GM12878 (cell line): ENCODE data around the gene SESN3. TPM values are rescaled to one million over a fixed set of nuclear protein-coding genes. Genes with fewer than 3 reads are reported as not detected.
A peak's percentile ranks its signal among the peaks of the same experiment; 100 is the strongest.

Experiments
- ATAC-seq: fragments of 200-7000 bp; cut with Tn5 transposase; 3 replicates; pipeline ENCODE4 v1.9.1; 2020; ENCODE audit warnings: mild to moderate bottlenecking, moderate library complexity
- BruUV-seq: library from RNA; stranded (reverse); fragments of 400-500 nt; replicated peaks from 2 replicates; lab custom pipeline; 2021; lab: Mats Ljungman, UMichigan
- CTCF ChIA-PET: fragments of 300-600 bp; sonication (Branson Sonifier 250); formaldehyde crosslinking; extraction: SDS; loops from one replicate; lab custom pipeline; 2021; ENCODE audit warnings: inconsistent platforms; lab: Yijun Ruan, JAX
- POLR2A ChIA-PET: fragments of 350-600 bp; formaldehyde crosslinking; extraction: SDS; loops from one replicate; lab custom pipeline; 2021; ENCODE audit warnings: inconsistent platforms; lab: Charles Lee
- RAD21 ChIA-PET: fragments of 300-600 bp; sonication (Branson Sonifier 250); formaldehyde crosslinking; loops from one replicate; lab custom pipeline; 2023; ENCODE audit warnings: antibody characterized with exemption; ENCODE audit not compliant: unreplicated experiment; lab: Charles Lee
- SMC1A ChIA-PET: fragments of 300-600 bp; sonication (Branson Sonifier 250); formaldehyde crosslinking; loops from one replicate; lab custom pipeline; 2023; ENCODE audit not compliant: unreplicated experiment, uncharacterized antibody; lab: Charles Lee
- DNase-seq: peaks from one replicate; pipeline ENCODE4 v3.0.0-alpha.2; 2011; ENCODE audit warnings: low read depth, low spot score
- FAIRE-seq: peaks from 3 replicates; lab custom pipeline; 2011; peaks lifted over from hg19 to GRCh38; lab: Jason Lieb, UNC
- H2AFZ ChIP-seq: 2 replicates; pipeline ENCODE4 v1.6.0; 2011; ENCODE audit warnings: low read depth, low read length, control low read depth; ENCODE audit not compliant: control insufficient read depth
- H3K27ac ChIP-seq: 2 replicates; pipeline ENCODE4 v1.5.1; 2011; ENCODE audit warnings: control low read depth; ENCODE audit not compliant: control insufficient read depth, insufficient read depth
- H3K27me3 ChIP-seq, 2 experiments: replicated peaks in 1 of 2; 2 replicates each; pipeline versions ENCODE4 v1.6.0 to v1.6.1; 2011; ENCODE audit warnings: low read length in 1 of 2; ENCODE audit not compliant: control insufficient read depth in 2 of 2, insufficient read depth in 2 of 2
- H3K36me3 ChIP-seq, 2 experiments: 2 replicates each; pipeline ENCODE4 v1.5.1; 2011; ENCODE audit warnings: low read length in 1 of 2; ENCODE audit not compliant: control insufficient read depth in 2 of 2, insufficient read depth in 2 of 2
- H3K4me1 ChIP-seq: 2 replicates; pipeline ENCODE4 v1.6.1; 2011; ENCODE audit warnings: mild to moderate bottlenecking, low read length, moderate library complexity, mixed read lengths; ENCODE audit not compliant: control insufficient read depth, insufficient read depth
- H3K4me2 ChIP-seq: 2 replicates; pipeline ENCODE4 v1.6.0; 2011; ENCODE audit warnings: control low read depth; ENCODE audit not compliant: control insufficient read depth, insufficient read depth
- H3K4me3 ChIP-seq: fragments of 200-600 bp; sonication (generic); 2 replicates; pipeline ENCODE4 v1.5.1; 2016
- H3K79me2 ChIP-seq: 2 replicates; pipeline ENCODE4 v1.6.0; 2011; ENCODE audit warnings: low read length; ENCODE audit not compliant: control insufficient read depth, insufficient read depth
- H3K9ac ChIP-seq: 2 replicates; pipeline ENCODE4 v1.8.0; 2011; ENCODE audit warnings: low read length, control low read depth, mixed read lengths; ENCODE audit not compliant: control insufficient read depth, insufficient read depth
- H3K9me3 ChIP-seq: replicated peaks from 3 replicates; pipeline ENCODE4 v1.5.1; 2011; ENCODE audit warnings: mild to moderate bottlenecking, low read length; ENCODE audit not compliant: control insufficient read depth, insufficient read depth
- H4K20me1 ChIP-seq: 2 replicates; pipeline ENCODE4 v1.6.0; 2011; ENCODE audit not compliant: control insufficient read depth, insufficient read depth
- ATF7 ChIP-seq: fragments of 450-650 bp; IDR thresholded peaks from 2 replicates; pipeline ENCODE4 v1.6.1; 2016; ENCODE audit warnings: low read depth, mild to moderate bottlenecking
- CBX5 ChIP-seq: sonication (generic); IDR thresholded peaks from 2 replicates; pipeline ENCODE4 v1.6.1; 2016; ENCODE audit warnings: low read depth, moderate library complexity, mild to moderate bottlenecking, inconsistent platforms
- JUNB ChIP-seq: IDR thresholded peaks from 2 replicates; pipeline ENCODE4 v1.6.1; 2016; ENCODE audit warnings: antibody characterized with exemption, mild to moderate bottlenecking
- PML ChIP-seq: IDR thresholded peaks from 2 replicates; pipeline ENCODE4 v1.6.1; 2012; ENCODE audit warnings: low read length, inconsistent platforms
- YBX1 ChIP-seq: fragments of 450-650 bp; IDR thresholded peaks from 2 replicates; pipeline ENCODE4 v1.6.1; 2016; ENCODE audit warnings: antibody characterized with exemption
- WGBS: methylation state at CpG from one replicate; pipeline ENCODE4 v1.1.6; 2016; ENCODE audit warnings: low lambda C conversion rate; ENCODE audit not compliant: insufficient replicate concordance, insufficient coverage; ENCODE audit errors: missing lambda C conversion rate; 5-methylcytosine and 5-hydroxymethylcytosine counted together
- in situ Hi-C: fragments of 300-500 bp; cut with MboI; formaldehyde crosslinking; loops from 9 replicates; pipeline ENCODE4 v1.14.3; 2018; ENCODE audit warnings: mixed read lengths
- intact Hi-C: fragments of 100-400 bp; cut with micrococcal nuclease; formaldehyde crosslinking; loops from one replicate; pipeline ENCODE4 v1.14.2; 2022; ENCODE audit not compliant: unreplicated experiment
- polyA plus RNA-seq, 11 experiments: library from polyadenylated mRNA; depleted of rRNA in 4 of 11; unstranded in 6 of 11; stranded (reverse) in 5 of 11; fragments of >200 nt; fragmentation: Nextera tagmentation in 4 of 11; fragmentation: Illumina TruSeq in 1 of 11; extraction: Ambion mirVana in 4 of 11; extraction: Trizol in 1 of 11; gene quantifications; 1 replicate in 1 of 11; 2 replicates in 10 of 11; pipeline versions ENCODE4 v1.2.1 to v1.2.3, GENCODE V29; 2011 to 2016; ENCODE audit warnings: inconsistent platforms in 2 of 11, missing spikeins in 2 of 11, low read depth in 1 of 11
- total RNA-seq, 4 experiments: library from RNA; depleted of rRNA in 3 of 4; stranded (reverse); fragments of >200 nt in 3 of 4; fragmentation: Illumina TruSeq in 1 of 4; extraction: Trizol in 1 of 4; gene quantifications; 2 replicates each; pipeline versions ENCODE4 v1.2.1 to v1.2.3, GENCODE V29; 2013 to 2021
- TF ChIP-seq, protein P1 (sequence below): fragments of 450-650 bp; formaldehyde crosslinking; IDR thresholded peaks from 2 replicates; pipeline ENCODE4 v1.4.0; 2022; ENCODE audit warnings: mild to moderate bottlenecking, moderate library complexity
- TF ChIP-seq, protein P2 (sequence below): fragments of 450-650 bp; IDR thresholded peaks from 2 replicates; pipeline ENCODE4 v1.6.1; 2017; ENCODE audit warnings: mild to moderate bottlenecking, moderate library complexity

The SESN3 gene
- total and polyA plus RNA-seq, 10 of the 15 experiments (the other 5 are each of a cell fraction or from before 2014, with no cell fraction given) = 0.64 to 6.7 (median 3.0) TPM

DNA sequence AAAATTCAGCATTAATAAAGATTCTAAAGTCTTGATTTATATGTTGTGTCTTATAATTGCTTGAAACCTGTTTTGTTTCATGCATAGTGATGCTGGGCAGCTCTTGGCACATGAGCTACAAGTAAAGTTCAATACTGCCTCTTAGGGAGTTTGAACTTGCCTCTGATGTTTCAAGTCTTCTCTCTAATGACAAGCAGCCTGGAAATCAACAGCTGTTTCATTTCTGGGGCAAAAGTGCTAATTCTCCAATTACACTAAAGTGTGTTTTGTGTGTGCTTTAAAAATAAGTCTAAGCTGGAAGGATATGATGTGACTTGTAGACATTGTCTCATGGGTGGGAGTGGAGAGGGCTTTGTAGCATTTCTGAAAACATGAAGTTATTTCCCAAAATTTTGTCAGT lies 23.7 kb upstream of the SESN3 start:
- H3K4me3 ChIP-seq = no peak overlapping the region
- SMC1A ChIA-PET = interaction anchor here (0.6 to 12.4 kb wide), 30 partner anchors 11 to 1000 kb away, joined by 3 to 261 read pairs (median 4); partner anchors contain the start of gene SESN3
- RAD21 ChIA-PET = interaction anchor here (0.9 to 7.2 kb wide), 16 partner anchors 10 to 461 kb away, joined by 3 to 195 read pairs (median 6); partner anchors contain the start of gene SESN3
- ATAC-seq (peak; percentile 21), DNase-seq (no peak), FAIRE-seq (no peak)
- H3K4me1 ChIP-seq = peaks cover 42% of the 10 kb centered on the region
- H3K36me3 ChIP-seq = no peaks in the 10 kb centered on the region
- H3K27ac ChIP-seq = peak overlapping the region; percentile 34
- no peaks in the 10 kb centered on the region for H3K79me2 ChIP-seq
- peak overlapping the region; percentile 10; the same call in 1 of the 2 replicates for H2AFZ ChIP-seq
- POLR2A ChIA-PET = interaction anchor here (0.8 to 8.0 kb wide), 12 partner anchors 10 to 461 kb away, joined by 3 to 160 read pairs (median 6); partner anchors contain the start of gene SESN3
- TSS peak; percentile 93 for BruUV-seq
- no peak overlapping the region for H3K9ac ChIP-seq
- peak overlapping the region; percentile 19 for H3K4me2 ChIP-seq
- H4K20me1 ChIP-seq = no peaks in the 10 kb centered on the region
- no peaks in the 10 kb centered on the region for H3K27me3 ChIP-seq
- CTCF ChIA-PET = interaction anchor here (0.8 to 6.0 kb wide), 17 partner anchors 10 to 510 kb away, joined by 3 to 49 read pairs (median 5); partner anchors contain the start of gene SESN3
- intact Hi-C loops = loop anchor here (10.0 kb wide), 1 partner anchor 1730 kb away; no protein-coding TSS in a partner anchor
- TF ChIP-seq YBX1 (no peak), PML (0 out of 2 replicates have a peak, but pooled peaks have one; percentile 3), CBX5 (0 out of 2 replicates have a peak, but pooled peaks have one; percentile 13)
- in situ Hi-C loops = no loop called here
- no peaks in the 10 kb centered on the region for H3K9me3 ChIP-seq

DNA sequence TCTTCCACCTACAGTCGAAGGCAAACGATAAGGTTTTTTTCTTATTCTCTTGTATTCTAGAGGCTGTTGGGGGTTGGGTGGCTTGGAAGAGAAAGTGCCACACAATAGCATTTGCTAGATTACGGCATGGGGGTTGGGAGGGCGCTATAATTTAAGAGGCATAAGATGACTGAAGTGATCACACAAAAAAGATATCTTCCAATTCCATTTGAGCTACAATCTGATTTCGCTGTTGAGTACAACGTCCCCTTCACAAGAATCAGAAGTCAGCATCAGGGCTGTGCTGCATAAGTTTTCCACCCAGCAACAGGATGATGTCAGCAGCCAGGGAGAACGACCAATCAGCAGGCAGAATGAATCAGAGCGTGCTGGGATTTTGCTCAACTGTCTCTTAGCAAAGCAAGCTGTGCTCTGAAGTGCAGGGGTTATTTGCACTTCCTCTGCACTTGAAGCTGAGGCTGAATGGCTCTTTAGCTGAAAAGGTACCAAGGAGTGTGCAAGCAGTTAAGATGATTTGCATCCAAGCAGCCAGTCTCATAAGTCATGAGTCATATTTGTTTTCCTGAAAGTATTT lies 23.2 kb upstream of the SESN3 start:
- Histone ChIP-seq H3K36me3 (no peaks in the 10 kb centered on the region), H3K9ac (0 out of 2 replicates have a peak overlapping the region, but pooled peaks have one; percentile 5), H3K4me1 (peaks cover 47% of the 10 kb centered on the region), H3K27ac (peak overlapping the region; percentile 77), H3K4me2 (peak overlapping the region; percentile 48), H3K79me2 (no peaks in the 10 kb centered on the region), H3K27me3 (no peaks in the 10 kb centered on the region), H2AFZ (peak overlapping the region; percentile 63), H3K4me3 (0 out of 2 replicates have a peak overlapping the region, but pooled peaks have one; percentile 0), H4K20me1 (no peaks in the 10 kb centered on the region), H3K9me3 (no peaks in the 10 kb centered on the region)
- intact Hi-C loops (loop anchor here (10.0 kb wide), 1 partner anchor 1729 kb away; no protein-coding TSS in a partner anchor), in situ Hi-C loops (no loop called here)
- CTCF ChIA-PET = interaction anchor here (0.8 to 6.0 kb wide), 16 partner anchors 10 to 510 kb away, joined by 3 to 49 read pairs (median 6); partner anchors contain the start of gene SESN3
- POLR2A ChIA-PET = interaction anchor here (0.6 to 8.0 kb wide), 14 partner anchors 10 to 461 kb away, joined by 3 to 160 read pairs (median 6); partner anchors contain the start of gene SESN3
- peak; percentile 97 for FAIRE-seq
- BruUV-seq = no TSS peak
- 0% methylated on average over 8 of the region's 8 CpGs for WGBS
- ATAC-seq = peak; percentile 96
- RAD21 ChIA-PET = interaction anchor here (0.9 to 7.2 kb wide), 18 partner anchors 10 to 461 kb away, joined by 3 to 195 read pairs (median 4); partner anchors contain the start of gene SESN3
- SMC1A ChIA-PET = interaction anchor here (0.6 to 12.4 kb wide), 33 partner anchors 10 to 1001 kb away, joined by 3 to 261 read pairs (median 4); partner anchors contain the start of gene SESN3
- DNase-seq = peak; percentile 96
- peak; percentile 95 for TF ChIP-seq ATF7
- TF ChIP-seq, protein P1, sequence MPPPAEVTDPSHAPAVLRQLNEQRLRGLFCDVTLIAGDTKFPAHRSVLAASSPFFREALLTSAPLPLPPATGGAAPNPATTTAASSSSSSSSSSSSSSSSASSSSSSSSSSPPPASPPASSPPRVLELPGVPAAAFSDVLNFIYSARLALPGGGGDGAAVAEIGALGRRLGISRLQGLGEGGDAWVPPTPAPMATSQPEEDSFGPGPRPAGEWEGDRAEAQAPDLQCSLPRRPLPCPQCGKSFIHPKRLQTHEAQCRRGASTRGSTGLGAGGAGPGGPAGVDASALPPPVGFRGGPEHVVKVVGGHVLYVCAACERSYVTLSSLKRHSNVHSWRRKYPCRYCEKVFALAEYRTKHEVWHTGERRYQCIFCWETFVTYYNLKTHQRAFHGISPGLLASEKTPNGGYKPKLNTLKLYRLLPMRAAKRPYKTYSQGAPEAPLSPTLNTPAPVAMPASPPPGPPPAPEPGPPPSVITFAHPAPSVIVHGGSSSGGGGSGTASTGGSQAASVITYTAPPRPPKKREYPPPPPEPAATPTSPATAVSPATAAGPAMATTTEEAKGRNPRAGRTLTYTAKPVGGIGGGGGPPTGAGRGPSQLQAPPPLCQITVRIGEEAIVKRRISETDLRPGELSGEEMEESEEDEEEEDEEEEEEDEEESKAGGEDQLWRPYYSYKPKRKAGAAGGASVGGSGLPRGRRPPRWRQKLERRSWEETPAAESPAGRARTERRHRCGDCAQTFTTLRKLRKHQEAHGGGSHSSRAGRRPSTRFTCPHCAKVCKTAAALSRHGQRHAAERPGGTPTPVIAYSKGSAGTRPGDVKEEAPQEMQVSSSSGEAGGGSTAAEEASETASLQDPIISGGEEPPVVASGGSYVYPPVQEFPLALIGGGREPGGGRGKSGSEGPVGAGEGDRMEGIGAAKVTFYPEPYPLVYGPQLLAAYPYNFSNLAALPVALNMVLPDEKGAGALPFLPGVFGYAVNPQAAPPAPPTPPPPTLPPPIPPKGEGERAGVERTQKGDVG = no peak
- peak; percentile 43; the same call in 1 of the 2 replicates for TF ChIP-seq JUNB
- TF ChIP-seq, protein P2, sequence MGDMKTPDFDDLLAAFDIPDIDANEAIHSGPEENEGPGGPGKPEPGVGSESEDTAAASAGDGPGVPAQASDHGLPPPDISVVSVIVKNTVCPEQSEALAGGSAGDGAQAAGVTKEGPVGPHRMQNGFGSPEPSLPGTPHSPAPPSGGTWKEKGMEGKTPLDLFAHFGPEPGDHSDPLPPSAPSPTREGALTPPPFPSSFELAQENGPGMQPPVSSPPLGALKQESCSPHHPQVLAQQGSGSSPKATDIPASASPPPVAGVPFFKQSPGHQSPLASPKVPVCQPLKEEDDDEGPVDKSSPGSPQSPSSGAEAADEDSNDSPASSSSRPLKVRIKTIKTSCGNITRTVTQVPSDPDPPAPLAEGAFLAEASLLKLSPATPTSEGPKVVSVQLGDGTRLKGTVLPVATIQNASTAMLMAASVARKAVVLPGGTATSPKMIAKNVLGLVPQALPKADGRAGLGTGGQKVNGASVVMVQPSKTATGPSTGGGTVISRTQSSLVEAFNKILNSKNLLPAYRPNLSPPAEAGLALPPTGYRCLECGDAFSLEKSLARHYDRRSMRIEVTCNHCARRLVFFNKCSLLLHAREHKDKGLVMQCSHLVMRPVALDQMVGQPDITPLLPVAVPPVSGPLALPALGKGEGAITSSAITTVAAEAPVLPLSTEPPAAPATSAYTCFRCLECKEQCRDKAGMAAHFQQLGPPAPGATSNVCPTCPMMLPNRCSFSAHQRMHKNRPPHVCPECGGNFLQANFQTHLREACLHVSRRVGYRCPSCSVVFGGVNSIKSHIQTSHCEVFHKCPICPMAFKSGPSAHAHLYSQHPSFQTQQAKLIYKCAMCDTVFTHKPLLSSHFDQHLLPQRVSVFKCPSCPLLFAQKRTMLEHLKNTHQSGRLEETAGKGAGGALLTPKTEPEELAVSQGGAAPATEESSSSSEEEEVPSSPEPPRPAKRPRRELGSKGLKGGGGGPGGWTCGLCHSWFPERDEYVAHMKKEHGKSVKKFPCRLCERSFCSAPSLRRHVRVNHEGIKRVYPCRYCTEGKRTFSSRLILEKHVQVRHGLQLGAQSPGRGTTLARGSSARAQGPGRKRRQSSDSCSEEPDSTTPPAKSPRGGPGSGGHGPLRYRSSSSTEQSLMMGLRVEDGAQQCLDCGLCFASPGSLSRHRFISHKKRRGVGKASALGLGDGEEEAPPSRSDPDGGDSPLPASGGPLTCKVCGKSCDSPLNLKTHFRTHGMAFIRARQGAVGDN = peak; percentile 82
